ENCODE measurements around the gene RPS6KC1. TPM values are rescaled to one million over a fixed set of nuclear protein-coding genes. Genes with fewer than 3 reads are reported as not detected.
"Not testable (repeated sequence)": the region's sequence is repeated elsewhere in the genome, so short reads cannot be mapped to it uniquely, and the experiment has no call there.

The RPS6KC1 gene
- total RNA-seq, 2 experiments from 2014 or later = 5.4 to 6.1 TPM

DNA sequence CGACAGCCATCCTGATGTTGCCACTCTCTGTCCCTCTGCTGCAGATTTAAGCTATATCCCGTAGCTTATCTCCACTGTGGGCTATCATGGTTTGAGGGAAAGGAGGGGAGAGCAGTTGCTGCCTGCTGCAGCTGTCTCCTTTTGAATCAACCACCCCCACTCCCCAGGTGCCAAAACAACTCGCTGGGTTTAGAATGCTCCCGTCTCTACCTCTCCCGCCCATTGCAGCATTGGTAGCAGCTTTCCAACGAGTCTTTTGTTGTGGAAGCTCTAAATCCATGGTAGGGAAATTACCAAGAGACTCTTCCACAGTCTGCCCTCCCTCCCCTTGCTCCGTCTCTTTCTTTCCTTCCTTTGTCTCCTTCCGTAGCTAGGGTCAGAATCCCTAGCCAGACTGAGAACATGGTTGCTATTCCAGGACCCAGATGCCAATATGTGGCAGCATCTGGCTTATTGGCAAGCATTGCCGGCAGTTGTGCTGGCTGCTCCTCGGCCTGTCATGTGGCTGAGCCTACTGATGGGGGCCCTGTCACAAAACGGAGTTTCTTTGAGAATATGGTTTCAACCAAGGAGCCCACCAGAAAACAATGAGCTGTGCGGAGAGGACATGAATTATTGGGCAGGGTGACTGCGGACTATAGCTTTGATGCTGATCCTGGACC, 230.7 kb downstream of the RPS6KC1 start:
- Mint-ChIP-seq H3K27me3 (ENCODE audit: low read depth) (no peaks in the 10 kb centered on the region), H3K9me3 (peaks cover 4% of the 10 kb centered on the region)
- CTCF ChIA-PET = interaction anchor here (0.5 kb wide), 1 partner anchor 1843 kb away, joined by 5 read pairs; no protein-coding TSS in a partner anchor

DNA sequence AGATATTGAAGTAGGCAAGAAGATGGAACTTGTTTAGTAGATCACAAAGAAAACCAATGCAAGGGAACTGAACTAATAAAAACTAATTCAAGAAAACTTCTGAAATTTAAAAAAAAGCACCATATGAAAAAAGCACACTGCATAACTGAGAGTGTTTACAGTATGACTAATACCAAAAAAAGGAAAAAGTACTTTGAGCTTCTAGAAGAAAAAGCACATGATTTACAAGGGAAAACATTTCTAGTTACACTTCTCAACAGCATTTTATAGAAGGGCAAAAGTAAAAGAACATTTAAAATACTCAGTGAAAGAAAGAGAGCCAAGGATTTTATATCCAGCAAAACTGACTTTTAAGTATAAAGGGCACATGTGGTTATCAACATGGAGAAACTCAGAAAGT, 233.6 kb downstream of the RPS6KC1 start:
- Mint-ChIP-seq H3K27me3 (ENCODE audit: low read depth) (no peaks in the 10 kb centered on the region), H3K4me3 (no peak overlapping the region), H3K36me3 (ENCODE audit: low read depth) (no peaks in the 10 kb centered on the region), H3K4me1 (ENCODE audit: low read depth) (no peaks in the 10 kb centered on the region), H3K27ac (no peak overlapping the region), H3K9me3 (peaks cover 4% of the 10 kb centered on the region)
- CTCF ChIA-PET = no interaction called here
- no peak for DNase-seq
- intact Hi-C loops (cut with micrococcal nuclease) = no loop called here

More for the DNA sequence above, 230.7 kb downstream of the RPS6KC1 start:
- intact Hi-C loops (cut with micrococcal nuclease) = no loop called here
- no peak overlapping the region for H3K27ac Mint-ChIP-seq
- no peak for DNase-seq
- H3K4me3 Mint-ChIP-seq = no peak overlapping the region
- H3K36me3 Mint-ChIP-seq (ENCODE audit: low read depth) = no peaks in the 10 kb centered on the region
- H3K4me1 Mint-ChIP-seq (ENCODE audit: low read depth) = no peaks in the 10 kb centered on the region

- DNase-seq = no peak
- H3K9me3 Mint-ChIP-seq = peaks cover 4% of the 10 kb centered on the region
- H3K4me1 Mint-ChIP-seq (ENCODE audit: low read depth) = no peaks in the 10 kb centered on the region
- H3K36me3 Mint-ChIP-seq (ENCODE audit: low read depth) = no peaks in the 10 kb centered on the region
- H3K4me3 Mint-ChIP-seq = no peak overlapping the region
- H3K27me3 Mint-ChIP-seq (ENCODE audit: low read depth) = no peaks in the 10 kb centered on the region
- CTCF ChIA-PET = no interaction called here
- intact Hi-C loops (cut with micrococcal nuclease) = no loop called here
- H3K27ac Mint-ChIP-seq = no peak overlapping the region
Observed at GRCh38 chr1:213286235-213286634, 235.2 kb downstream of the RPS6KC1 start.

DNA sequence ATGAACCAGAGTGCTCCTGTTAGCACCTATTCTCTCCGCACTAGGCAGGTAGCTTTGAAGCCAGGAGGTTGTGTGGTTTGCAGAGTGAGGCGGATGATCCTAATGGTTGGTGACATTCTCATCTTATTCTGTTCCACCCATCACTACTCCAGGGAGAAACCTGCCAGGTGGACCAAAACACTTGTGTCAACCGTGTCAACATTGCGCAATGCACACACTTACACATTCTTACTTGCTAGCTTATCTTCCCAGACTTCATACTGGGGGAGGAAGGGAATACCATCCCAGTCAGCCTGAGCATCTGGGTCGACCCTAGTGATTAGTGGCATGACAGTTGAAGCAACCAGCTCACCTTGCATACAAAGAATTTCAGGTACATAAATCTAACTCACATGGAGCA, 236.9 kb downstream of the RPS6KC1 start:
- H3K27me3 Mint-ChIP-seq (ENCODE audit: low read depth) = no peaks in the 10 kb centered on the region
- H3K4me3 Mint-ChIP-seq = no peak overlapping the region
- no peaks in the 10 kb centered on the region for H3K36me3 Mint-ChIP-seq (ENCODE audit: low read depth)
- intact Hi-C loops (cut with micrococcal nuclease) = no loop called here
- H3K9me3 Mint-ChIP-seq = peaks cover 4% of the 10 kb centered on the region
- H3K4me1 Mint-ChIP-seq (ENCODE audit: low read depth) = no peaks in the 10 kb centered on the region
- no peak for DNase-seq
- no peak overlapping the region for H3K27ac Mint-ChIP-seq
- CTCF ChIA-PET = no interaction called here

- no peak overlapping the region for H3K27ac Mint-ChIP-seq
- no peak overlapping the region for H3K4me3 Mint-ChIP-seq
- H3K4me1 Mint-ChIP-seq (ENCODE audit: low read depth) = no peaks in the 10 kb centered on the region
- DNase-seq = no peak
- peaks cover 3% of the 10 kb centered on the region for H3K9me3 Mint-ChIP-seq
- H3K27me3 Mint-ChIP-seq (ENCODE audit: low read depth) = no peaks in the 10 kb centered on the region
- H3K36me3 Mint-ChIP-seq (ENCODE audit: low read depth) = no peaks in the 10 kb centered on the region
- CTCF ChIA-PET = no interaction called here
- intact Hi-C loops (cut with micrococcal nuclease) = no loop called here
Observed at GRCh38 chr1:213291526-213291925, 240.5 kb downstream of the RPS6KC1 start.

GRCh38 chr1:213292614-213293013, 241.6 kb downstream of the RPS6KC1 start:
- no peaks in the 10 kb centered on the region for H3K36me3 Mint-ChIP-seq (ENCODE audit: low read depth)
- intact Hi-C loops (cut with micrococcal nuclease) = no loop called here
- CTCF ChIA-PET = interaction anchor here (0.6 kb wide), 1 partner anchor 143 kb away, joined by 3 read pairs; no protein-coding TSS in a partner anchor
- H3K9me3 Mint-ChIP-seq = peaks cover 3% of the 10 kb centered on the region
- H3K4me3 Mint-ChIP-seq = no peak overlapping the region
- H3K27ac Mint-ChIP-seq = no peak overlapping the region
- no peaks in the 10 kb centered on the region for H3K27me3 Mint-ChIP-seq (ENCODE audit: low read depth)
- H3K4me1 Mint-ChIP-seq (ENCODE audit: low read depth) = no peaks in the 10 kb centered on the region
- DNase-seq = no peak

DNA sequence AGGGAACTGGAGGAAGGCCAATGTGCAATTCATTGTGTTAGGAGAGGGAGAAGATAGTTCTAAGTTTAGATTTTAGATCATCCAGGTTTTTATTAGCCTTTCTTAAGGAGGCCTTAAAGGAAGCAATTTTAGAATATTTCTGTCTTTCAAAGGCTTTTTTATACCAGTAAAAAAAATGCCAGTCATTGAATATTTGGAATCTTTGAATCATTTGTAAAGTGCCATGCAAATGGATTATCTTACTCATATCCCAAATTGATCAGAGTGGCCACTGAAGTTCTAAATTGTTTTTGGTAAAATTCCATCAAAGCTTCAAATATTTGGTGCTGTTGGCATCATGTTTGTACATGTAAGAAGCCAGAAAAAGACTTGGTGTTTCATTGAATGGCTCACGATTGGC, 244.8 kb downstream of the RPS6KC1 start:
- H3K36me3 Mint-ChIP-seq (ENCODE audit: low read depth) = no peaks in the 10 kb centered on the region
- intact Hi-C loops (cut with micrococcal nuclease) = no loop called here
- H3K27me3 Mint-ChIP-seq (ENCODE audit: low read depth) = no peaks in the 10 kb centered on the region
- H3K4me1 Mint-ChIP-seq (ENCODE audit: low read depth) = no peaks in the 10 kb centered on the region
- H3K27ac Mint-ChIP-seq = no peak overlapping the region
- H3K4me3 Mint-ChIP-seq = no peak overlapping the region
- no peak for DNase-seq
- peaks cover 3% of the 10 kb centered on the region for H3K9me3 Mint-ChIP-seq
- CTCF ChIA-PET = interaction anchor here (0.6 kb wide), 1 partner anchor 388 kb away, joined by 3 read pairs; no protein-coding TSS in a partner anchor

- no peaks in the 10 kb centered on the region for H3K27me3 Mint-ChIP-seq (ENCODE audit: low read depth)
- CTCF ChIA-PET = no interaction called here
- no peaks in the 10 kb centered on the region for H3K36me3 Mint-ChIP-seq (ENCODE audit: low read depth)
- H3K9me3 Mint-ChIP-seq = peaks cover 3% of the 10 kb centered on the region
- H3K4me3 Mint-ChIP-seq = no peak overlapping the region
- no peak for DNase-seq
- H3K27ac Mint-ChIP-seq = no peak overlapping the region
- intact Hi-C loops (cut with micrococcal nuclease) = no loop called here
- no peaks in the 10 kb centered on the region for H3K4me1 Mint-ChIP-seq (ENCODE audit: low read depth)
Observed at GRCh38 chr1:213296558-213296957, 245.5 kb downstream of the RPS6KC1 start.

DNA sequence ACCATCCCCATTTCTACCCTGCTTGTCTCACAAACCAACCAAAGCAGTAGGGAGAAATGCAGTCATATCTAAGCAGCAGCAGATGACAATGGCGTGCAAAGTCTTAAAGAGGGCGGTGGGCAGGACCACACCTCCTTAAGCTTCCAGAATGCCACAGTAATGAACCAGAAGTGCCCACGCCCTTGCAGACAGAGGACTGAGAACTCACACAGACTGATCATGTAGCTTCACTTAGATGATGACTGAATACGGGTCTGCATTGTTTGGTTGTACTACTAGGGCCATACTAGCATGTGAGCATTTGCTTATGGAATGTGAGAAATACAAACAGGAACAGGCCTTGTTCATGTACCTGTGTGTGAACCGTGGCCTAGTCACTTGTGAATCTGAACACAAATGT, 246.0 kb downstream of the RPS6KC1 start:
- intact Hi-C loops (cut with micrococcal nuclease) = no loop called here
- Mint-ChIP-seq H3K9me3 (peaks cover 3% of the 10 kb centered on the region), H3K4me3 (no peak overlapping the region), H3K4me1 (ENCODE audit: low read depth) (no peaks in the 10 kb centered on the region), H3K27me3 (ENCODE audit: low read depth) (no peaks in the 10 kb centered on the region), H3K36me3 (ENCODE audit: low read depth) (no peaks in the 10 kb centered on the region), H3K27ac (no peak overlapping the region)
- DNase-seq = no peak
- CTCF ChIA-PET = no interaction called here

DNA sequence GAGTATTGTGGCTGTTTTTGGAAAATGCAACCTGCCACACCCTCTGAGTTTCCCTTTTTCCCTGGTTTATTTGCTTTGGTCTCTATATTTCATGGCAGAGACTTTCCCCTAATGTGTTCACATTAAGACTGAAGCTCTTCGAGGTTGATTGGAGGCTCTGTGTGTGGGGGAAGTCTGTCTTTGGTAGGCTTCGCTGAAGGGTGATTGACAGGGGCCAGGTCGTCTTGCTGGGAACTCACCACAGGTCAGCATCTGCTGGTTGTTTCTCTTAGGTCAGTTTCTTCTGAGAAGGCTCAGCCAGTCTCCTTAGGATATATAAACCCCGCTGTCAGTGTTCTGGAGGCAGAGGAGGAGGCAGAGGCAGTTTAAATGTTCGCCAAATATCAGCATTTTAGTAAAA, 249.4 kb downstream of the RPS6KC1 start:
- H3K27me3 Mint-ChIP-seq (ENCODE audit: low read depth) = no peaks in the 10 kb centered on the region

DNA sequence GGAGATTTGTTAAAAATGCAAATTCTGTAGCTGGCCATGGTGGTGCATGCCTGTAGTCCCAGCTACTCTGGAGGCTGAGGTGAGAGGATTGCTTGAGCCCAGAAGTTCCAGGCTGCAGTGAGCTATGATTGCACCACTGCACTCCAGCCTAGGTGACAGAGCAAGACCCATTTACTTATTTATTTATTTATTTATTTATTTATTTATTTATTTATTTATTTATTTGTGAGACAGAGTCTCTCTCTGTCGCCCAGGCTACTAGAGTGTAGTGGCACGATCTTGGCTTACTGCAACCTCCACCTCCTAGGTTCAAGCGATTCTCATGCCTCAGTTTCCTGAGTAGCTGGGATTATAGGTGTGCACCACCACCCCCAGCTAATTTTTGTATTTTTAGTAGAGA, 250.5 kb downstream of the RPS6KC1 start:
- H3K27me3 Mint-ChIP-seq (ENCODE audit: low read depth); H3K9me3 Mint-ChIP-seq; CTCF ChIA-PET; DNase-seq; H3K4me1 Mint-ChIP-seq (ENCODE audit: low read depth); H3K4me3 Mint-ChIP-seq; intact Hi-C loops (cut with micrococcal nuclease); H3K27ac Mint-ChIP-seq; H3K36me3 Mint-ChIP-seq (ENCODE audit: low read depth): not testable (repeated sequence)

More for the DNA sequence above, 249.4 kb downstream of the RPS6KC1 start:
- no peaks in the 10 kb centered on the region for H3K4me1 Mint-ChIP-seq (ENCODE audit: low read depth)
- no peak overlapping the region for H3K4me3 Mint-ChIP-seq
- DNase-seq = no peak
- intact Hi-C loops (cut with micrococcal nuclease) = no loop called here
- no peaks in the 10 kb centered on the region for H3K36me3 Mint-ChIP-seq (ENCODE audit: low read depth)
- no peak overlapping the region for H3K27ac Mint-ChIP-seq
- H3K9me3 Mint-ChIP-seq = peaks cover 3% of the 10 kb centered on the region
- CTCF ChIA-PET = no interaction called here

DNA sequence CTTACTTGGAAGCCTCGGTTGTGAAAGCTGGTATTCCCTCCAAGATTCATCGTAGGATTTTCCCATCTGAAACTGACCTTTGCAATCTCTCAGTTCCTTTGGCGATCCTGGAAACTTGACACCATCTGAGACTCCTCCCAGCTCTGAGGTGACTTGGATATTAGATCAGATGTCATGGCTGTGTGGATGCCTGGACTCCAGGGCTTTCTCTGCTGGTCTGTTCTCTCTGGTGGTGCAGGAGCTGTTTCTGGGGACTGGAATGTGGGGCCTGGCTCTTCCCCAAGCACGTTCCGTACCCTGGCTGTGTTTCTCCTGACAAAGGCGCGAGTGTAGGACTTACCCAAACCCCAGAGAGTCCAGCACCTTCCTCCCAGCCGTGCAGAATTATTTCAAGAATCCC, 252.2 kb downstream of the RPS6KC1 start:
- intact Hi-C loops (cut with micrococcal nuclease) = no loop called here
- no peak for DNase-seq
- Mint-ChIP-seq H3K4me3 (no peak overlapping the region), H3K27ac (no peak overlapping the region), H3K9me3 (no peaks in the 10 kb centered on the region), H3K4me1 (ENCODE audit: low read depth) (no peaks in the 10 kb centered on the region), H3K27me3 (ENCODE audit: low read depth) (no peaks in the 10 kb centered on the region), H3K36me3 (ENCODE audit: low read depth) (no peaks in the 10 kb centered on the region)
- CTCF ChIA-PET = no interaction called here

DNA sequence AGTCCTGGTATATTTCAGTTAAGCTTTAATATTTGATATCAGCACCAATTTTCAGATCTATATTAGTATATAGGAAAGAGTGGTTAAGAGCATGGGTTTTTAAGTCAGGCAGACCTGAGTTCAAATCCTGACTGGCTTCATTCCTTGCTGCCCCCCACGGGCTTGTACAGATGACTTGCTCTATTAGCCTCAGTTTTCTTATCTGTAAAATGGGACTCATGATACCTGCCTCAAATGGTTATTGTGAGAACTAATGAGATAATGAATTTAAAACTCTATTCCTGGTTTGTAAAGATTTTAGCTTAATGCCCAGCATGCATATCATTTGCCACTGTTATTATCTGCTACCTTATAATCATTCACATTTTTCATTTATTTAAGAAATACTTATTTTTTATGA, 264.5 kb downstream of the RPS6KC1 start:
- Mint-ChIP-seq H3K4me1 (ENCODE audit: low read depth) (no peaks in the 10 kb centered on the region), H3K27ac (no peak overlapping the region), H3K9me3 (peaks cover 2% of the 10 kb centered on the region), H3K4me3 (no peak overlapping the region), H3K27me3 (ENCODE audit: low read depth) (peaks cover 9% of the 10 kb centered on the region), H3K36me3 (ENCODE audit: low read depth) (no peaks in the 10 kb centered on the region)
- intact Hi-C loops (cut with micrococcal nuclease) = no loop called here
- DNase-seq = no peak
- CTCF ChIA-PET = no interaction called here
